HEK293 (cell line): ENCODE results near the gene ATP6V0B.

Experiments
- AEBP2 ChIP-seq: fragments of 450-650 bp; formaldehyde crosslinking; IDR thresholded peaks from 2 replicates; pipeline ENCODE4 v1.5.1; 2016; ENCODE audit warnings: missing biosample characterization, missing genetic modification characterization, borderline replicate concordance
- BCL6B ChIP-seq: fragments of 450-650 bp; formaldehyde crosslinking; IDR thresholded peaks from 2 replicates; pipeline ENCODE4 v1.5.1; 2017; ENCODE audit warnings: missing biosample characterization, missing genetic modification characterization
- EGR2 ChIP-seq: fragments of 450-650 bp; formaldehyde crosslinking; IDR thresholded peaks from 2 replicates; pipeline ENCODE4 v1.5.1; 2016; ENCODE audit warnings: low read depth, missing biosample characterization, missing genetic modification characterization
- ELK4 ChIP-seq: IDR thresholded peaks from 2 replicates; pipeline ENCODE4 v1.6.1; 2011; ENCODE audit warnings: mild to moderate bottlenecking, low read depth, low read length, borderline replicate concordance
- GFI1B ChIP-seq: fragments of 450-650 bp; formaldehyde crosslinking; IDR thresholded peaks from 2 replicates; pipeline ENCODE4 v1.5.1; 2016; ENCODE audit warnings: missing biosample characterization, missing genetic modification characterization
- KLF16 ChIP-seq: fragments of 450-650 bp; formaldehyde crosslinking; IDR thresholded peaks from 2 replicates; pipeline ENCODE4 v1.5.1; 2017; ENCODE audit warnings: missing biosample characterization, missing genetic modification characterization
- PRDM10 ChIP-seq: fragments of 450-650 bp; formaldehyde crosslinking; IDR thresholded peaks from 2 replicates; pipeline ENCODE4 v1.5.1; 2016; ENCODE audit warnings: missing biosample characterization, missing genetic modification characterization
- REST ChIP-seq: fragments of 450-650 bp; formaldehyde crosslinking; IDR thresholded peaks from 2 replicates; pipeline ENCODE4 v1.5.1; 2016; ENCODE audit warnings: missing biosample characterization, missing genetic modification characterization
- TRIM28 ChIP-seq: IDR thresholded peaks from 2 replicates; pipeline ENCODE4 v1.6.1; 2011; ENCODE audit warnings: low read length, control low read depth, borderline replicate concordance
- TSHZ1 ChIP-seq: fragments of 450-650 bp; formaldehyde crosslinking; IDR thresholded peaks from 2 replicates; pipeline ENCODE4 v1.5.1; 2016; ENCODE audit warnings: missing biosample characterization, missing genetic modification characterization, borderline replicate concordance
- ZBTB20 ChIP-seq: fragments of 450-650 bp; formaldehyde crosslinking; IDR thresholded peaks from 2 replicates; pipeline ENCODE4 v1.5.1; 2016; ENCODE audit warnings: missing biosample characterization, missing genetic modification characterization
- ZIC2 ChIP-seq: fragments of 450-650 bp; formaldehyde crosslinking; IDR thresholded peaks from 2 replicates; pipeline ENCODE4 v1.5.1; 2016; ENCODE audit warnings: missing biosample characterization, missing genetic modification characterization
- ZNF121 ChIP-seq: fragments of 450-650 bp; formaldehyde crosslinking; IDR thresholded peaks from 2 replicates; pipeline ENCODE4 v1.5.1; 2016; ENCODE audit warnings: missing biosample characterization, missing genetic modification characterization
- ZNF202 ChIP-seq: fragments of 450-650 bp; formaldehyde crosslinking; IDR thresholded peaks from 2 replicates; pipeline ENCODE4 v1.5.1; 2016; ENCODE audit warnings: missing biosample characterization, missing genetic modification characterization, borderline replicate concordance
- ZNF24 ChIP-seq: fragments of 450-650 bp; formaldehyde crosslinking; IDR thresholded peaks from 2 replicates; pipeline ENCODE4 v1.5.1; 2016; ENCODE audit warnings: missing biosample characterization, missing genetic modification characterization
- ZNF362 ChIP-seq: fragments of 450-650 bp; formaldehyde crosslinking; IDR thresholded peaks from 2 replicates; pipeline ENCODE4 v1.5.1; 2016; ENCODE audit warnings: missing biosample characterization, missing genetic modification characterization
- ZNF366 ChIP-seq: fragments of 450-650 bp; formaldehyde crosslinking; conservative IDR thresholded peaks from 2 replicates; pipeline ENCODE4 v1.5.1; 2016; ENCODE audit warnings: missing biosample characterization, missing genetic modification characterization
- ZNF37A ChIP-seq: fragments of 450-650 bp; IDR thresholded peaks from 2 replicates; pipeline ENCODE4 v1.5.1; 2018; ENCODE audit warnings: missing biosample characterization, missing genetic modification characterization
- ZNF530 ChIP-seq: fragments of 450-650 bp; formaldehyde crosslinking; IDR thresholded peaks from 2 replicates; pipeline ENCODE4 v1.5.1; 2016; ENCODE audit warnings: low read depth, missing biosample characterization, missing genetic modification characterization
- ZNF544 ChIP-seq: fragments of 450-650 bp; formaldehyde crosslinking; IDR thresholded peaks from 2 replicates; pipeline ENCODE4 v1.5.0; 2017; ENCODE audit warnings: missing biosample characterization, missing genetic modification characterization
- ZNF596 ChIP-seq: fragments of 450-650 bp; IDR thresholded peaks from 2 replicates; pipeline ENCODE4 v1.5.0; 2018; ENCODE audit warnings: missing biosample characterization, mild to moderate bottlenecking, missing genetic modification characterization, moderate library complexity
- ZNF623 ChIP-seq: fragments of 450-650 bp; formaldehyde crosslinking; IDR thresholded peaks from 2 replicates; pipeline ENCODE4 v1.5.1; 2016; ENCODE audit warnings: missing biosample characterization, missing genetic modification characterization
- ZNF843 ChIP-seq: fragments of 450-650 bp; formaldehyde crosslinking; IDR thresholded peaks from 2 replicates; pipeline ENCODE4 v1.5.1; 2016; ENCODE audit warnings: missing biosample characterization, missing genetic modification characterization

Gene ATP6V0B

GRCh38 chr1:43934101-43934985 is 40.4 kb upstream of the ATP6V0B start (continued):
- TF ChIP-seq KLF16 (tag by site-specific recombination) (no peak), PRDM10 (peak; percentile 88), ZNF121 (tag by site-specific recombination) (peak; percentile 62; the same call in 1 of the 2 replicates), BCL6B (no peak), ZNF530 (tag by site-specific recombination) (no peak), ZIC2 (no peak), ZNF37A (tag by site-specific recombination) (no peak), TSHZ1 (tag by site-specific recombination) (no peak), ELK4 (no peak), ZNF623 (tag by site-specific recombination) (no peak), GFI1B (tag by site-specific recombination) (no peak; the same call in 1 of the 2 replicates), ZBTB20 (tag by site-specific recombination) (no peak; the same call in 1 of the 2 replicates), ZNF362 (tag by site-specific recombination) (no peak), AEBP2 (tag by site-specific recombination) (no peak), EGR2 (no peak), REST (tag by site-specific recombination) (no peak), ZNF366 (tag by site-specific recombination) (peak; percentile 82), ZNF596 (no peak), ZNF24 (tag by site-specific recombination) (0 out of 2 replicates have a peak, but pooled peaks have one; percentile 16), ZNF202 (tag by site-specific recombination) (no peak), ZNF544 (tag by site-specific recombination) (no peak), ZNF843 (tag by site-specific recombination) (no peak), TRIM28 (no peak)
